Hematopoietic multipotent progenitor cell treated with erythropoietin and hydrocortisone succinate and interleukin-3 and kit ligand, for 15 days (in vitro differentiated cells): Measurements from ENCODE around the gene GTF2I.
"Not testable (repeated sequence)": the region's sequence is repeated elsewhere in the genome, so short reads cannot be mapped to it uniquely, and the experiment has no call there.

ENCODE experiments used
- DNase-seq: peaks from one replicate; pipeline ENCODE4 v3.0.0-alpha.2; 2015; ENCODE audit warnings: low spot score

GTF2I gene

GRCh38 chr7:74717889-74718288, 60.4 kb downstream of the GTF2I start:
- no peak for DNase-seq

GRCh38 chr7:74718336-74718735, 60.8 kb downstream of the GTF2I start:
- DNase-seq = no peak

- no peak for DNase-seq
These were observed 64.6 kb downstream of the GTF2I start for GRCh38 chr7:74722153-74722552.

GRCh38 chr7:74725840-74726239, 68.3 kb downstream of the GTF2I start:
- no peak for DNase-seq

GRCh38 chr7:74726309-74727101, 69.0 kb downstream of the GTF2I start:
- DNase-seq = no peak

- not testable (repeated sequence) for DNase-seq
These were observed 71.2 kb downstream of the GTF2I start for GRCh38 chr7:74728686-74729085.

GRCh38 chr7:74730186-74730585, 72.7 kb downstream of the GTF2I start:
- DNase-seq = not testable (repeated sequence)

GRCh38 chr7:74739974-74740703, 82.6 kb downstream of the GTF2I start:
- DNase-seq = not testable (repeated sequence)

- not testable (repeated sequence) for DNase-seq
These were observed 86.5 kb downstream of the GTF2I start for GRCh38 chr7:74743936-74744557.

- DNase-seq = not testable (repeated sequence)
These were observed 96.5 kb downstream of the GTF2I start for GRCh38 chr7:74753921-74754482.

GRCh38 chr7:74756673-74757072, 99.2 kb downstream of the GTF2I start:
- not testable (repeated sequence) for DNase-seq

- not testable (repeated sequence) for DNase-seq
These were observed 100.8 kb downstream of the GTF2I start for GRCh38 chr7:74758268-74758667.

GRCh38 chr7:74758982-74759381, 101.5 kb downstream of the GTF2I start:
- not testable (repeated sequence) for DNase-seq

GRCh38 chr7:74765205-74765918, 107.8 kb downstream of the GTF2I start:
- not testable (repeated sequence) for DNase-seq

GRCh38 chr7:74766509-74766908, 109.0 kb downstream of the GTF2I start:
- DNase-seq = not testable (repeated sequence)

- DNase-seq = not testable (repeated sequence)
These were observed 109.5 kb downstream of the GTF2I start for GRCh38 chr7:74766991-74767390.

GRCh38 chr7:74770062-74770461, 112.5 kb downstream of the GTF2I start:
- not testable (repeated sequence) for DNase-seq

GRCh38 chr7:74772093-74772492, 114.6 kb downstream of the GTF2I start:
- not testable (repeated sequence) for DNase-seq

GRCh38 chr7:74773760-74774750, 116.5 kb downstream of the GTF2I start, which contains the start of gene NCF1:
Gene NCF1, plus strand, starts transcription at chr7:74774011. Its CDS starts 21 bp downstream, at chr7:74774032.
- DNase-seq = not testable (repeated sequence)

- not testable (repeated sequence) for DNase-seq
These were observed 117.6 kb downstream of the GTF2I start for GRCh38 chr7:74775111-74775510.
